ENCODE measurements around the gene IGF2R.

Gene IGF2R

DNA sequence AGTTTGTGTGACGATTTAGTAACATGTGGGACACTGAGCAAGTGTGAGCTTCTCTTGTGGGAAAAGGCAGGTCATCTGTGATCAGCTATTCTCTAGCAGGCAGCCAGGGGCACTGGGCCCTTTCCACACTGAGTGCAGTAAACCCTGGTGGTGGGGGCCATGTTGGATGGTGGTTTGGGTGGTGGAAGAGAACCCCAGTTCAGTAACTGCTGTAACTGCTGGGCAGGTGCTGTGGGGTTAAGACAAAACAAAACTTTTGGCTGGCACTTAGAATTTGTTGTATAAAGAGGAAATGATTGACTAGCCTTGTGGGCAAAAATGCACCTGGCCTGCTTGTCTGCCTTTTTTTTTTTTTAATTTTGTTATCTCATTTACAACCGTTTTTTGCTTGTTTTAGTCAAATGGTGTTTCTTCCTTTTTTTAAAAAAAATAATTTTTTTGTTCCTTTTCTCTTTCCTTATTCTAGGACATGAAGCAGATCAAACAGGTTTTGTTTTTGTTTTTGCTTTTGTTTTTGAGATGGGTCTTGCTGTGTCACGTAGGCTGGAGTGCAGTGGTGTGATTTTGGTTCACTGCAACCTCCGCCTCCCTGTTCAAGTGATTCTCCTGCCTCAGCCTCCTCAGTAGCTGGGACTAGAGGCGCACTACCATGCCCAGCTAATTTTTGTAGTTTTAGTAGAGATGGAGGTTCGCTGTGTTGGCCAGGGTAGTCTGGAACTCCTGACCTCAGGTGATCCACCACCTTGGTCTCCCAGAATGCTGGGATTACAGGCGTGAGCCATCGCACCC, 59.8 kb downstream of the IGF2R start:
- DNase-seq: no peak

GRCh38 chr6:160029525-160029924, 60.6 kb downstream of the IGF2R start:
- DNase-seq: no peak

- DNase-seq: no peak
Observed at GRCh38 chr6:160030103-160030502, 61.2 kb downstream of the IGF2R start.

DNA sequence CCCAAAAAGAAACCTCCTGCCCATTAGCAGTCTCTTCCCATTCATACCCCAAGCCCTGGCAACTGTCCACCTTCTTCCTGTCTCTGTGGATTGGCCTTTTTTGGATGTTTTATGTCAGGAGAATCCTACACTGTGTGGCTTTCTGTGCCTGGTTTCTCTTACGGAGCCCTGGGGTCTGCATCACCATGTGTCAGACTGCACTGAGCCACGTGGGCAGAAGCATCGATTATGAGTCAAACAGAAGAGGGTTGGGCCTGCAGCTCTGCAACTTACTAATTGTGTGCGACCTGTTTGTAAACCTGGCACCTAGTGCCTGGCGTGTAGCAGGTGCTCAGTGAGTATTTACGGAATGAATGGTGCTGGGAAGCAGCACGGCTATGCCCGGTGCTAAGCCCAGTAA, 62.6 kb downstream of the IGF2R start:
- no peak for DNase-seq

DNA sequence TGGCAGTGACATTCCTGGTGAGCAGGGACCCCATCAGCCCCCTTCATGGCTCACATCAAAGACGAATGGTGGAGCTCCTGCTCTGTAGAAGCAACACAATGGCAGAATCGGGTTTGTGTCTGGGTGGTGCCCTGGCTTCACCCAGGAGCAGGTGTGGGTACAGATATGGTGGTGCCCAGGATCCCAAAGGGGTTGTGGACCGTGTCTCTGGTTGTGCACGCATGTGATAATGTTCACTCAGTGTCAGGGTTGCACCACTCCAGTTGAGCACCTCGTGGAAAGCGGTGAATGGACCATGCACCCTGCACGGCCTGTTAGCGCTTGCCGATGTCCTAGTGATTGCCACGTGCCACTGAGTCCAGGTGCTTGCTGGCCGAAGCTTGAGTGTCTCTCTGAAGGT, 63.0 kb downstream of the IGF2R start:
- DNase-seq: no peak

- DNase-seq: no peak
Observed at GRCh38 chr6:160032538-160032937, 63.7 kb downstream of the IGF2R start.

DNA sequence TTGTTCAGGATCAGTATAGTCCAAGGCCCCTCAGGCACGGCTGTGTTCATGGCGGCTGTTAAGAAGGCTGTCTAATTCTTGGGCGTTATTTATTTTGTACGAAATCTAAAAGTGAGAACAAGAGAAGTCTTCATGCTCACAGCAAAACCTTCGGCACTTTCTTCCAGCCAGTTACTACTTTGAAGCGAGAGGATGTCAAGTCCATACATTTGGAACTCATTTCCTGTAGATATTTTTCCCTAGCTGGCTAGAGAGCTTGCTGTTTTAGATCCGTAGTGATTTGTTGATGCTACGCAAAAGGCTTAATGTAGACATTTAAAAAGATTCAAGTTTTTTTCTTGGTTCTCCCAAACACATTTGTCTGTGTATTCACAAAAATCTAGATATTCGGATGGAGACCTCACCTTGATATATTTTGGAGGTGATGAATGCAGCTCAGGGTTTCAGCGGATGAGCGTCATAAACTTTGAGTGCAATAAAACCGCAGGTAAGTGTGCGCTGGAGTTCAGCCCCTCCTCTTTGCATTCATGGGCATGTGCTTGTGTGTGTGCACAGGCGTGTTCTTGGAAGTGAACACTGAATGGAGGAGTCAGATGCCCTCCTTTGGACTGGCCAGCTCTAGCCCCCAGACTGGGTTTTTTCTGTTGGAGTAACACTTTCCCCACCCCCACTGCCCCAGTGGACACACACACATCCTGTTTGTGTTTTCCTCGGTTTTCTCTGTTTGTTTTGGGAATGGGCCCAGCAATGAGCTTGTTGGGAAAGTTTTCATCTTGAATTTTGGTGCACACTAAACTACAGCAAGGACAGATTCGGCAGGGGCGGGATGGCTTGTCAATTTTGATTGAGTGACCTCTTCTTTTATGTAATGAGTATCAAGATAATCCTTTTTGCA, 65.4 kb downstream of the IGF2R start:
- no peak for DNase-seq

DNA sequence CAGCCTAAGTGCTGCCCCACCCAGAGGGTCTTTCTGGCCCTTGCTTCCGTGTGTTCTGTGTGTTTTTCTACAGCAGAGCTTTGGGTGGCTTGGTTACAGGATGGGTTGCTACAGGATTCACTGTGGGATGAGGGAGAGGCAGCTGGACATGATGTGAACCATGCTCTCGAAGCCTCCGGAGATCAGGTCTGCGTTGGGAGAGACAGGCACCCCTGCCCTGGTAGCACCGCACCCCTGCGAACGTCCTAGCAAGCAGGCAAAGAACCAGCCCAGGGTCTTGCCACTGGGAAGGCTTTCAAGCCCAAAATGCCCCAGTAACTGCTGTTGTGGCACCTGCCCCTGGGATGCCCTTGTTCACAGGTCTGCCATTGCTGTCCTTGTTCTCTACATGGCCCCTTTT, 66.4 kb downstream of the IGF2R start:
- DNase-seq: no peak

DNA sequence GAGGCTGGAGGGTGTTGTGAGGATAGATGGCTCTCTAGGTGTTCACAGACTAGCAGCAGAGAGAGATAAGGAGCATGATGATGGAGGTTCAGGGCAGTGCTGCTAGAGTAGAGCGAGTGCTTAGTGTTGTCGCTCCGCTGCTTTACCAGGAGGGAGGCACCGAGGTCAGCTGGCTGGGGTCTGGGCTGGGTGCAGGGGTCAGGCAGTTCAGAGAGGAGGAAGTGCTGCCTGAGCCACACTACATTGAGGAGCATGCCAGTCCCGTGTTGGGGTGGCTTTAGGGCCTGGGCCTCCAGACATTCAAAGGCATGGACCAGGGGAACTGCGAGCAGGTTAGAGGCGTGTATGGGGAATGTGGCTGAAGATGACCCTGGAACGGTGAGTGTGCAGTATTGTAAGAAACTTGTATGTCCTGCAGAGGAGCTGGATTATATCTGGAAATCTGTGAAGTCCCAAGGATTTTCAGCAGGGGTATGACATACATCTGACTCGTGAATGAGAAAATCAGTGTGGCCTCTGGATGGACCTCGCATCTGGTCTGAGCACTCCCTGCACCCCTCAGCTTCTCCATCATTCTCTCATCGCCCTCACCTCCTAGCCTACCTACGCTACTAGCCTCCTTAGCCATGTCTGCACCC, 66.9 kb downstream of the IGF2R start:
- no peak for DNase-seq

DNA sequence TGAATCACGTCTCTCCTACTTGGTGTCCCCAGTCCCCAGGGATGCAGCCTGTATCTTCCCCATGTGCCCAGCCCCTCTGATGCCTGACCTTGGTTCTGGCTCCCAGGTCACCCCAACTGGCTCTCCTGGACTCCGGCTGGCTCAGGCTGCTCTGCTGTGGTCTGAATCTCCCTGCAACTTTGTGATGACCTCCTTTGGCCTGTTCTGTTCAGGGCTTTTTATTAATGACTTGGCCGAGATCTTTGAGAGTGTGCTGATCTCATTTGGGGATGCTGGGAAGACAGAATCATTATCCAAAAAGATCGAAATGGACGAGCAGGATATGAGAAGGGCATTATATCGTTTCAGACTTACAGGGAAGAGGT, 67.4 kb downstream of the IGF2R start:
- DNase-seq: no peak

DNA sequence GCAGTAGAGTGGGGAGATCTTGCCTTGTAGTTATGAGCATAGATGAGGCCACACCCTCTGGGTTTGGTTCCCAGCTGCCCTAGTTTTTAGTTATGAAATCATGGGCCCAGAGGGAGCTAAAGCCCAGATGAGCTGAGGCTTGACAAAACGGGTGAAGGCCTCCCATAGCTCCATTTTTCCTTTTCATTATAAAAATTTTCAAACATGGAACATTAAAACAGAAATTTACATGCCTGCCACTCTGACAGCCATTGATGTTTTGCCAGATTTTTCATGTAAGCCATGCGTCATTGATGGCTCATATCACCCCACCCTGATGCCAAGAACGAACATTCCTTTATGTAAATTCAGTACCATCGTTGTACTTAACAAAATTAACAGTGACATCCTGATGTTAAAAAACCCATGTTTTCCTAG, 67.9 kb downstream of the IGF2R start:
- DNase-seq: no peak

- DNase-seq: no peak
Observed at GRCh38 chr6:160038479-160038878, 69.6 kb downstream of the IGF2R start.

DNA sequence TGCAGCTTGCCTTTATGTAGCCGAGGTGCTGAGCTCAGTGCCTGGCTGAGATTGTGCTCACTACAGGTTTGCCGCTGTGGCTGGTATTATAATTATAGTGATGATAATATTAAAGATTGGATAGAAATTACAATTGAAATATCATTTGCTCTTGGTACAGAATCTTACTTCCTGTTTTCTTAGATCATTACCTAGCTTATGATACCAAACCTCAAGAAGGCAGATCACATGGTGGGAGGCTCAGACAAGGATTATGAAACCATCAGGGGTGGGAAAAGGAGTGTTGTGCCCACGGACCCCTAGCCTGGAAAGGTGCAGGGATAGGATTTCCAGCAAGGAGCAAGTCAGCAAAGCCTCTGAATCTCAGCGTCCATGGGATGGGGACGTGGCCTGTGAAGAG, 70.6 kb downstream of the IGF2R start:
- no peak for DNase-seq

GRCh38 chr6:160040055-160040454, 71.2 kb downstream of the IGF2R start:
- DNase-seq: no peak

- no peak for DNase-seq
Observed at GRCh38 chr6:160040527-160041264, 71.8 kb downstream of the IGF2R start.

DNA sequence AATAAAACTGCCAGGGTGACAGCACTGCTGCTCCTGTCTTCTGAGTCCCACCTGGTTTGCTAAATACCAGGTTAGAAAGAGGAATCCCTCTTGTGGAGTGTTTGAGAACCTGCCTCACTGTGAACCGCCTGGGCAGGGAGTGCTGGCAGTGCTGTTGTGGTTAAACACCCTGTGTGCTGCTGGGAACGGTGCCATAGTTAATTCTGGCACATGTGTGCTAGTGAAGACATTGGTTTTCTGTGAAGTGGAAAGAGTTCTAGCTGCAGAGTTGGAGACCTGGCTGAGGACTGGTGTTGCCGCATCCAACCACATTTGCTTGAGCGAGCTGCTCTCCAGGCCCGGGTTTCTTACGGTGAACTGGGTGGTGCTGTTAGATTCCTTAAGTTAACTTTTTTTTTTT, 72.7 kb downstream of the IGF2R start:
- no peak for DNase-seq

DNA sequence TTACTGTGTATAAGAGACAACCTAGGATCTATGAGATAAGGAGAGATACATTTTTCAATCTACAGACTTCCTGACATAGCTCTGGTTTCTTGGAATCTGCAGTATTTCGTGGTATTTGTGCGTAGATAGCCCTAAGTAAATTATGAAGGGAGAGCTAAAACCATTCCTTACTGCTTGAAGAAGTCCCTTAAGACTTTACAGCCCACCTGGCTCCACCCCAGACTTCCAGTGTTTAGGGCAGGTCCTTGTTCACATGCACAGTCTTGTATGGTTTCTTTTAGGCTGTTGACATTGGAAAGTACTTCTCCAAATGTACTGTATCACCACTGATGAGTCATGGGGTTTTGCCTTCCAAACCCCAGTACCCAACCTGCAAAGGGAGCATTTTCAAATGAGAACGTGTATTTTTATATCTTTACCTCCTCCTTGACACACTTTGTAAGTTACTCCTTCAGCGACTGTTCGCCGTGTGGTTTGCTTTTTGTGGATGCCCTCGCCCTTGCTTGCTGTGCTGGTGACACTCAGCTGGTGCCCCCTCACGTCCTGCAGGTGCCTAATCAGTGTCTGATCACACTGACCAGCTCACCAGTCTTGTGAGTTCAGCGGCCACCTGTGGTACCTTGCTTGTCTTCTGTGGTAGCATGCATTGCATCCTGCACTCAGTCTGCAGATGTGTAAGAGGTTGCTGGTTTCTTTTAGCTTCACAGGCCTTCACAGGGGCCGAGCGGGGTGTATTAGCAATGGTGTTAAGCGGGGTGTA, 73.3 kb downstream of the IGF2R start:
- DNase-seq: no peak

GRCh38 chr6:160042788-160043301, 74.0 kb downstream of the IGF2R start:
- DNase-seq: no peak

- DNase-seq: no peak
Observed at GRCh38 chr6:160043784-160044183, 74.9 kb downstream of the IGF2R start.

DNA sequence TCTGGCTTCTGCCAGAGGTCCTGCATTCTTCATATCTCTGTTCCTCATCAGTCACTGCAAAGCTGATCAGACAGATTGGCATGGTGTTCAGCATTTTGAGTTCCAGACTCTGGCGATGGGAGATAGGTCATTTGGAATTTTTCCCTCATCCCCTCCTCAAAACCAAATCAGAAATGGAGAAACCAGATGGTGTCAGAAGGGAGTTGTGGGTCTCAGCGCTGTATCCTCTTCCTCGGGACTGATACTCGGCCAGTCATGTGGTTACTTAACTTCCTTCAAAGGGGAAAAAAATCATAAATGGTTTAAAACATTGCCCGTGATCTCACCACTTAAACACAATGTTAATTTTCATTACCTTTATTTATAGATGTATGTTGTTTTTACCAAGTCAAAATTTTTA, 75.8 kb downstream of the IGF2R start:
- DNase-seq: no peak

DNA sequence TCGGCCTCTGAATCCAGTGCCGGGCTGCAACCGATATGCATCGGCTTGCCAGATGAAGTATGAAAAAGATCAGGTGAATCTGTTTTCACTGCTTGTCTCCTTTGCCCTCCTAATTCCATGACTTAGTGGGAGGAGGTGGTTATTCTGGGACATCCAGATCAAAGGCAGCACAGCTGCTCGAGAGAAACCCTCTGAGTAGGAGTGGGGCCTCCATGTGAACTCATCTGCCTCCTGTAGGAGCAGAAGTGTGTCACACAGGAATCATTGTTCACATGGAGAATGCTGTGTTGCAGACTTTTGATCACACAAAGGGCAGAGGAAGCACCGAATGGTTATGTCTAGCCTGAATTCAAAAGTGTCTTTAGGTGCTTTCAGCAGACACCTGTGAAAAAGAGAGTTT, 79.6 kb downstream of the IGF2R start:
- DNase-seq: no peak

DNA sequence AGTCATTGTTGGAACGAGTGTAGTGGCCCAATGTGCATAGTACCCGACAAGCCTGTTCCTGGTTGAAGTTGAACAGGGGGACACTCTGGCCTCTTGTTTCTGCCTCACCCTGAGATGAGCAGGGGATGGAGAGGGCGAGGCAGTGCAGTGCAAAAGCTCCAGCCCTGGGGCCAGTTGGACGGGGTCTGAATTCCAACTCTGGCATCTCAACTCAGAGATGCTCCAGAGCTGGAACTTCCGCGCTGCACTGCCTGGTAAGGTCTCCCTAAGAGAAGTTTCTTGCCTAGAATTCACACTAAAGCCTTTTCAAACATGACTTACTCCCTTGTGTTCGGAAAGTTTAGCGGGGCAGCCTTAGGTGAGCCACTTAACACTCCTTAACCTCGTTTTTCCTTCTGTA, 80.5 kb downstream of the IGF2R start:
- no peak for DNase-seq

Data from activated CD4-positive, alpha-beta T cell treated with anti-CD3 and anti-CD28 coated beads, Interleukin-2, amount 50 U/mL, for 1 hour (primary cell).